ENCODE measurements around the gene GTPBP2.
"Not testable (repeated sequence)": the region's sequence is repeated elsewhere in the genome, so short reads cannot be mapped to it uniquely, and the experiment has no call there.

GTPBP2 gene

DNA sequence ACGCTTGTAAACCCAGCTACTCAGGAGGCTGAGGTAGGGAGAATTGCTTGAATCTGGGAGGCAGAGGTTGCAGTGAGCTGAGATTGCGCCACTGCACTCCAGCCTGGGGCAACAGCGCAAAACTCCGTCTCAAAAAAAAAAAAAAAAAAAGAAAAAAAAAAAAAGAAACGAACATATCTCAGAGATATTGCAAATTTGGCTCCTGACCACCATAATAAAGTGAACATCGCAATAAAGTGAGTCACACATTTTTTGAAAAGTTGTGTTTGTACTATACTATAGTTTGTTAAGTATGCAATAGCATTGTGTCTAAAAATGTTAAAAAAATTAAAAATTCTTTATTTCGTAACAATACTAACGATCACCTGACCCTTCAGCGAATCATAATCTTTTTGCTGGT lies 29.1 kb upstream of the GTPBP2 start:
- in situ Hi-C loops (cut with MboI; ENCODE audit: low sequenced_read_pairs) = no loop called here

DNA sequence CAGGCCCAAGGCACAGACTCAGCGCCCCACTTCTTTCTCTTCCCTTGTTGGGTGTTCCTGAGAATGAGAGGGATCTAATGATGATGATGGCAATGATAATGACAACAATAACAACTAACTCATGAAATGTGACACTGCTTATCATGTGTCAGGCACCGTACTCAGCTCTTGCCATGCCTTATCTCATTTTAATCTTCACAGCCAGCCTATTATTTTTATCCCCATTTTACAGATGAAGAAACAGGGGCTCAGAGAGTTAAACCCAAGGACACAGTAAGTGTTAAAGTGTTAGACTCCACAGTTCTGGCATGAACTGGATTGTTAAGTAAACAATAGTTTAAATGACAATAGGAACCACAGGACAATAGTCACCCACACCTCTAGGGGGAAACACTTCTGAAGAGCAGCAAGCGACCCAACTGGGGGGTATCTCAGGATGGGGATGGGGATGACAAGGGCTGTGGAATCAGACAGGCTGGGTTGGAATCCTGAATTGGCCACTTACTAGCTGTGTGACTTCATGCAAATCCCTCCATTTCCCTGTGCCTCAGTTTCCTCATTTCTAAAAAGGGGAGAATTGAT lies 28.2 kb upstream of the GTPBP2 start:
- in situ Hi-C loops (cut with MboI; ENCODE audit: low sequenced_read_pairs) = no loop called here

DNA sequence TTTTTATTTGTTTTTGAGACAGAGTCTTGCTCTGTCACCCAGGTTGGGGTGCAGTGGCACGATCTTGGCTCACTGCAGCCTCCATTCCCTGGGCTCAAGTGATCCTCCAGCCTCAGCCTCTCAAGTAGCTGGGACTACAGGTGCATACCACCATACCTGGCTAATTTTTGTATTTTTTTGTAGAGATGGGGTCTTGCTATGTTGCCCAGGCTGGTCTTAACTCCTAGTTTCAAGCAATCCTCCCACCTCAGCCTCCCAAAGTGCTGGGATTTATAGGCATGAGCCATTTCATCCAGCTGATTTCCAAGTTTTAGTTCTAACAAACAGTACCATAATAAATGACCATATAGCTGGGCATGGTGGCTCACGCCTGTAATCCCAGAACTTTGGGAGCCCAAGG lies 23.8 kb upstream of the GTPBP2 start:
- in situ Hi-C loops (cut with MboI; ENCODE audit: low sequenced_read_pairs) = not testable (repeated sequence)

DNA sequence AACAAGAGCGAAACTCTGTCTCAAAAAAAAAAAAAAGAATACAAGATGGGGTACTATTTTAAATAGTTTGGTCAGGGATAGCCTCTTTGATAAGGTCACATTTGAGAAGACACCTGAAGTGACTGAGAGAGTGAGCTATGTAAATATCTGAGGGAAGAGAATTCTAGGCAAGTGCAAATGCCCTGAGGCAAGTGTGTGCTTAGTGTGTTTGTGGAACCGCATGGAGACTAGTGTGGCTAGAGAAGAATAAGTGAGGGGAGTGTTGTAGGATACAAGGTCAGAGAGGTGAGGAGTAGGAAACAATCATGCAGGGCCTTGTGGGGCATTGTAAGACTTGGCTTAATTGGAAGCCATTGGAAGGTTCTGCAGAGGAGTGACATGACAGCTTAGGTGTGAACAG lies 19.2 kb upstream of the GTPBP2 start:
- in situ Hi-C loops (cut with MboI; ENCODE audit: low sequenced_read_pairs) = no loop called here

DNA sequence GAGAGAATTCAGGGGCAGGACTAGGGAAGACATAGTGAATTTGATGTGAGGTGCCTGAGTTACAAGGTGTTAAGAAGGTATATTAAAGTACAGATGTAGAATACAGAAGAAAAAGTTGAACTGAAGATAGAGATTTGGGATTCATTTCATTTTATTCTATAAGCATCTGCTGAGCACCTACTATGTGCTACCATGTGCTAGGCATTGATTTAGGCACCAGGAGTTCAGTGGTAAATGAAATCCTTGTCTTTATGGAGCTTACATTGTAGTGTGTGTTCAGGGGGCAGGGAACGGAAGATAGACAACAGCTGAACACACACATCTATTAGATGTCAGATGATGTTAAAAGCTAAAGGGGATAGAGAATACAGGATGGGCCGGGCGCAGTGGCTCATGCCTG lies 18.5 kb upstream of the GTPBP2 start:
- in situ Hi-C loops (cut with MboI; ENCODE audit: low sequenced_read_pairs) = no loop called here

DNA sequence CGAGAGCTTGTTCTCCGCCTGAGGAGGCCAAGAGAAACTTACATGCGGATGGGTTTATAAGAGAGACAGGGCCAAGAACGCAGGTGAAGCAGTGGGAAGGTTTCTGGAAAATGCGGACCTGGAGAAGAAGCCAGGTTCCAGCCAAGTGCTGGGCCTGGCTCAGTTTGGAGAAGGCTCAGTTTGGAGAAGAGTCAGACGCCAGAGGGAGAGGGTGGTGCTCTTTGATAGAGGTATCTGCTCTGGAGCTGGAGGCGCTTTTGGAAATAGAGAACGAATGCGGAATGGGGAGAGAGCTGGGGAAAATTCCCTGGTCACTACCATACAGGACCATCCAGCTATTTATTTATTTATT lies 16.5 kb upstream of the GTPBP2 start:
- in situ Hi-C loops (cut with MboI; ENCODE audit: low sequenced_read_pairs) = no loop called here

DNA sequence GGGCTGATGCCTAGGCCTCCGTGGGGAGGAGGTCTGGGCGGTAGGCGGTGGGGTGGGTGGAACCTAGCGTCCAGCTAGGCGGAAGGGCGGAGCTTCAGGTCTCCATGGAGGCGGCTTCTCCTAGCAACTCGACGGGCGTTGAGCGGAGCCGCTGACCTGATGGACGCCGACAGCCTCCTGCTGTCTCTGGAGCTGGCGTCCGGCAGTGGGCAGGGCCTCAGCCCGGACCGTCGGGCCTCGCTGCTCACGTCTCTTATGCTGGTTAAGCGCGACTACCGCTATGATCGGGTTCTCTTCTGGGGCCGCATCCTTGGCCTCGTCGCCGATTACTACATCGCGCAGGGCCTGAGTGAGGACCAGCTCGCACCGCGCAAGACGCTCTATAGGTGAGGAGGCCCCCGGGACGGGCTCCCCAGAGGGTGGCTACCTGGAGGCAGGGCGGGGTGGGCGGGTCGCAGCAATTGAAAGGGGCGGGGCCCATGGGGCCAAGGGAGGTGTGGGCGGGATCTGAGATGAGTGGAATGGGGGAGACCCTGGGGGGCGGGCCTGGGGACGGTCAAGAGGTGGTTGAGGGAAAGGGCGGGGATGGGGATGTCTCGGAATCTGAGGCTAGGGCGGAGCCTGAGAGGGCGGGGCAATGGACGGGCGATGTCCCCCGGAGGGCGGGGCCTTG lies 16.0 kb upstream of the GTPBP2 start, which contains the start of gene RSPH9:
TSS of gene RSPH9 (plus strand) at position 97 of the 673 bp plus-strand sequence. CDS start at position 160, 63 bp downstream.
- in situ Hi-C loops (cut with MboI; ENCODE audit: low sequenced_read_pairs) = no loop called here

DNA sequence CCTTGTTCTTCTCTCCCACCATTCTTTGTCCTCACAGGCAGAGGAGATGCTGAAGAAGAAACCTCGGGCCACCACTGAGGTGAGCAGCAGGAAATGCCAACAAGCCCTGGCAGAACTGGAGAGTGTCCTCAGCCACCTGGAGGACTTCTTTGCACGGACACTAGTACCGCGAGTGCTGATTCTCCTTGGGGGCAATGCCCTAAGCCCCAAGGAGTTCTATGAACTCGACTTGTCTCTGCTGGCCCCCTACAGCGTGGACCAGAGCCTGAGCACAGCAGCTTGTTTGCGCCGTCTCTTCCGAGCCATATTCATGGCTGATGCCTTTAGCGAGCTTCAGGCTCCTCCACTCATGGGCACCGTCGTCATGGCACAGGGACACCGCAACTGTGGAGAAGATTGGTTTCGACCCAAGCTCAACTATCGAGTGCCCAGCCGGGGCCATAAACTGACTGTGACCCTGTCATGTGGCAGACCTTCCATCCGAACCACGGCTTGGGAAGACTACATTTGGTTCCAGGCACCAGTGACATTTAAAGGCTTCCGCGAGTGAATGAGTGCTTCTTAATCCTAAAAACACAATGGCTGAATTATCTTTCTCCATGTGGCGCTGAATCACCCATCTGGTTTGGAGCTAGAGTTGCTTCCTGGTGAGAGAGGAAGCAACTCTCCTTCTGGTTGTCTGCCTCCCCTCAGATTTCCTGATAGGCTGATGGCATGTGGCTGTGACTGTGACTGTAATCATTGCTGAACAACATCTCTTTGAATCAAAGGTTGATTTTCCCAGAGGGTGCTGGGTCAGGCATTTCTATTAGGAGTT lies 11.1 kb upstream of the GTPBP2 start:
- in situ Hi-C loops (cut with MboI; ENCODE audit: low sequenced_read_pairs) = no loop called here

DNA sequence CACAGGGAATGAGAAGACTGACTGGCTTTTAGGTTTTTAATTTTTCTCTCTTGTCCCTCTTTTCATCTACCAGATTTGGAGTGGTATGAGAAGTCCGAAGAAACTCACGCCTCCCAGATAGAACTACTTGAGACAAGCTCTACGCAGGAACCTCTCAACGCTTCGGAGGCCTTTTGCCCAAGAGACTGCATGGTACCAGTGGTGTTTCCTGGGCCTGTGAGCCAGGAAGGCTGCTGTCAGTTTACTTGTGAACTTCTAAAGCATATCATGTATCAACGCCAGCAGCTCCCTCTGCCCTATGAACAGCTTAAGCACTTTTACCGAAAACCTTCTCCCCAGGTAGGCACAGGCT lies 7.2 kb upstream of the GTPBP2 start:
- in situ Hi-C loops (cut with MboI; ENCODE audit: low sequenced_read_pairs) = no loop called here

DNA sequence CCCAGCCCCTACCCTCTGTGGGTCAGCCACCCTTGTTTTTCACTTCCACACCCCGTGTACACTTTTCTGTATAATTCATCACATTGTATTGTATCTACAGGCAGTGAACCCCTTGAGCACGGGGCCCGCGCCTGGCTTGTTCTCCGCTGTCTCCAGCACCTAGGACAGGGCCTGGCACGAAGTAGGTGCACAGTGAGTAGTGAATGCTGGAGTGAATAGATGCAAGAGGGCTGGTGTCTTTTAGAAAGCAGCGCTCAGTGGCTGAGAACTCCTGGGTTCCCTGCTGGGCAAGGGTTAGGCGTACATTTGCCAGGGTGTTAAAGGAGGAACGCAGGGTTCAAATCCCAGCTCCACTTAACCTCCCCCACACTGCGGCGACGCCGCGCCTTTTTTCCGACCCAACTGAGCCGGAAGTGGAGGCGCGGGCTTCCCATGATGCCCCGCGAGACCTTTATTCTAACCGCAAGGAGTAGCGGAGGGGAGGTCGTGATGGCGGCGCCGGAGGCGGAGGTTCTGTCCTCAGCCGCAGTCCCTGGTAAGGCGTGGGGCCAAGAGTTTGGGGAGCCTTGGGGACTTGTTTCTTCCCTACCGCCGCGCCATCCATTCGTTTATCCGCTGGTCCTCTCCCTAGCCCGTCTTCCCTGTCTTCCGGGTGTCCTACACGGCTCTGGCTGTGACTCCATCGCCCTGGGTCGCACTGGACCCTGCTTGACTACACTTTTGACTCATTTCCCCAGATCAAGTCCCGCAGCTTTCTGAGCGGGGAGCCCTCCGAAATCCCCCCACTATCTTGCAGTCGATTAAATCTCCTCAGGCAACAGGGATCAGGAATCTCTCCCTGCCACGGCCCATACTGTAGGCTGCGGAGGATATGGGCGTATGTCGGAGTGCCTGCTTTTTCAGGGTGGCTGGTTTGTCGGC lies 6.6 kb upstream of the GTPBP2 start, which contains the start of gene MAD2L1BP:
TSS of gene MAD2L1BP (plus strand) at position 454 of the 921 bp plus-strand sequence. CDS start at position 490, 36 bp downstream.
- in situ Hi-C loops (cut with MboI; ENCODE audit: low sequenced_read_pairs) = no loop called here

DNA sequence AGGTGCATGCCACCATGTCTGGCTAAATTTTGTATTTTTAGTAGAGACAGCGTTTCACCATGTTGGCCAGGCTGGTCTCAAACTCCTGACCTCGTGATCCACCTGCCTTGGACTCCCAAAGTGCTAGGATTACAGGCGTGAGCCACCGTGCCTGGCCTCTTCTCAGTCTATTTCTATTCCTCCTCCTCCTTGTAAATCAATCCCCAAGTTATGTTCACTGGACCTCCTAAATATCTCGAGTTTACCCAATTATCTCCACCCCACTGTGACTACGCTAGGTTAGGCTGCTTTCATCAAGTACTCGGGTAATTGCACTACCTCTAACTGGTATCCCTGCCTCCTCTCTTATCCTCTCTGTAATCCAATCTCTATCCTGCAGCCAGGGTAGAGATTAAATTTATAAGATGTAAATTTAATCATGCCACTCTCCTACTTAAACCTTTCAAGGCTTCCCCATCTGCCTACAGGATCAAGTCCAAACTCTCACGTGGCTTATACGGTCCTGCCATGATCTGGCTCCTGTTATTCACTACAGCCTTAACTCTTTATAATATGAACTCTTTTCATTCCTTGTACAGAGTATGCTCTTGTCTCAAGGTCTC lies 5.7 kb upstream of the GTPBP2 start:
- in situ Hi-C loops (cut with MboI; ENCODE audit: low sequenced_read_pairs) = no loop called here

DNA sequence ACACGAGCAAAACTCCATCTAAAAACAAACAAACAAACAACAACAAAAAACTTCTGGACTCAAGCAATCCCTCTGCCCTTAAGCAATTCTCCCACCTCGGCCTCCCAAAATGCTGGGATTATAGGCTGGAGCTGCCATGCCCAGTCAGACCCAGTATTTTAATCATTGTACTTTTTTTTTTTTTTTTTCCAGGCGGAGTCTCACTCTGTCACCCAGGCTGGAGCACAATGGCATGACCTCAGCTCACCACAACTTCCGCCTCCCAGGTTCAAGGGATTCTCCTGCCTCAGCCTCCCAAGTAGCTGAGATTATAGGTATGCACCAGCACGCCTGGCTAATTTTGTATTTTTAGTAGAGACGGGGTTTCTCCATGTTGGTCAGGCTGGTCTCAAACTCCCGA lies 3.9 kb upstream of the GTPBP2 start:
- in situ Hi-C loops (cut with MboI; ENCODE audit: low sequenced_read_pairs) = not testable (repeated sequence)

DNA sequence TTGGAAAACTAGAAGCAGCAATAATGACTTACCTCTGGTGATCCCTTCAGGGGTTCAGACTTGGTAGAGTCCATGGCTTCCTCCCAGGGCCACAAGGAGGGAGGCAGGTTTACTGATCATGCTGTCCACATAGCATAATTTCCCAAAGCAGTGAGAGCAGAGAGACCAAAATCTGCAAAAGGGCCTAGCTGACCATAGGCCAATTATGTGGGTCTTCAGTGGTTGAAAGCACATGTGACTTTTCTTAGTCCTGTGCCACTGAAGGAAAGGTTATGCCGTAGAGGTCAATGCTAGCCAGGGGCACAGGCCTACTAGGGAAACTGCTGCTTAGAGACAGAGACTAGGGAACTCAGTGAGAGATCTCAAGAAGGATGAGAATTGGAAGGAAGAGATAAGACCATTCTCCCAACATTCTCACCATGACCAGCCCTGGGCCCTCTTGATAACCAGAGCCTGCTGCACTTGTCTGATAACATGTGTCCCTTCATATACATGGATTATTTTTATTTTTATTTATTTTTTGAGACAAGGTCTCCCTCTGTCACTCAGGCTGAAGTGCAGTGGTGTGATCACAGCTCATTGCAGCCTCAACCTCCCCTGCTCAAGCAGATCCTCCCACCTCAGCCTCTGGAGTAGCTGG lies 2.0 kb upstream of the GTPBP2 start:
- in situ Hi-C loops (cut with MboI; ENCODE audit: low sequenced_read_pairs) = no loop called here

DNA sequence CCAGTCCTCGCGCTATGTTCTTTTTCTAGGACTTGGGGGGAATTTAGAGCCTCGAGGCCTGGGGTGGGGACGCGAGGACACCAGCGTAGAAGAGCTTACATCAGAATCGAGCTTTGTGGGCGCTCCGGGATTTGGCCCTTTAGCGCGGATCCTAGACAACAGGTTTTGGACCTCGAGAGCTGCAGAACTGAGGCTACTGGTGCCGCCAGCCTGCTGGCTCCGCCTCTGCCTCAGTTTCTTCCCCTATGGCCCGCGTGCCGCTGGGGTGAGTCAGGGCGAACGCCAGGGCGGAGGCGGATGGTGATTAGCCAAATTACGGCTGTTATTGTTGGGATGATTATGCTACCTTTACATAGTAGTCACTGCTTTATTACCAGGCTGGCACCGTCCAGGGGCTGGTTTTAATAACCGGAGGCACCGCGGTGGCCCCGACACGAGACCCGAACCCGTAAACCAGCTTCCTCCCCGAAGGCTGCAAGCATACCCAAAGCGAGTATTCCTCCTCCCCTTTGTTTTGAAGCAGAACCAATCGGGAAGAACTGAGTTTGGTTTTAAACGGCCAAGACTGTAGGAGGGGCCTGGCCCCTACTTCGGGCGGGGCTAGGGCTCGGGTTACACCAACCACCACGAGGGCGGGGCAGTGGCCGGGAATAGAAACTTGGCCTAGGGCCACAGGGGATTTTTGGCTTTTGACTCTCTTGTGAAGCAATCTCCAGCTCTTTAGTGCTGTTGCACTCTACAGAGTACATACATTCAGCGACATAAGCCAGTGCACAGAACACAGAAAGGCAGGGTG lies 639 bp upstream of the GTPBP2 start:
- in situ Hi-C loops (cut with MboI; ENCODE audit: low sequenced_read_pairs) = no loop called here

DNA sequence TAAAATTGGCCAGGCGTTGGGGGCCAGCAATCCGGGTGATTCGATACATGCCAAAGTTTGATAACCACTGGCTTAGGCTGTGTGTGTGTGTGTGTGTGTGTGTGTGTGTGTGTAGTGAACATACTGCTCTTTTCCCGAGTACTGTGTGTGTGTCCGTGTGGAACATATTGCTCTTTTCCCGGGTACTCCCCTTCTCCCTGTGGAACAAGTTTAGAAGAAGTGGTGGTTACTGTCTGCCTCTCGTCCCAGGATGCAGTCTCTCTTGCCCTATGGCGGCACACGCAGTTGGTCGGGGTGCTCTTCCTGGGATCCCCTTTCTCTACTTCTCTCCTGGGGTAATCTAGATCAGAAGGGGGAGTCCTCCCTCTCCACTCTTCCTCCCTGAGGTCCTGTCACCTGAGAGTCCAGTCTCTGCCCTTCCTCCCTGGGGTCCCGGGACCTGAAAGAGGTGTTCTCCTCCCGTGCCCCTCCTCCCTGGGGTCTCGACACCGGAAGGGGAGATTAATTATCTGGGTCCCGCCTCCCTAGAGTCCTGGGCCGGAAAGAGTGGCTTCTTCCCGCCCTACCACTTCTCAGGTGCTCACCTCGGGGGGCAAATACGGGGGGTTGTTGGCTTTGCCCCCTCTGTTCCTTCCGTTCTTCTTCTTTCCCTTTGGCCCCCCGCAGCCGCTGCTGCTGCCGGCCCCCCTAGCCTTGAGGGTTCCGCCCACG lies 516 bp downstream of the GTPBP2 start:
- in situ Hi-C loops (cut with MboI; ENCODE audit: low sequenced_read_pairs) = no loop called here

DNA sequence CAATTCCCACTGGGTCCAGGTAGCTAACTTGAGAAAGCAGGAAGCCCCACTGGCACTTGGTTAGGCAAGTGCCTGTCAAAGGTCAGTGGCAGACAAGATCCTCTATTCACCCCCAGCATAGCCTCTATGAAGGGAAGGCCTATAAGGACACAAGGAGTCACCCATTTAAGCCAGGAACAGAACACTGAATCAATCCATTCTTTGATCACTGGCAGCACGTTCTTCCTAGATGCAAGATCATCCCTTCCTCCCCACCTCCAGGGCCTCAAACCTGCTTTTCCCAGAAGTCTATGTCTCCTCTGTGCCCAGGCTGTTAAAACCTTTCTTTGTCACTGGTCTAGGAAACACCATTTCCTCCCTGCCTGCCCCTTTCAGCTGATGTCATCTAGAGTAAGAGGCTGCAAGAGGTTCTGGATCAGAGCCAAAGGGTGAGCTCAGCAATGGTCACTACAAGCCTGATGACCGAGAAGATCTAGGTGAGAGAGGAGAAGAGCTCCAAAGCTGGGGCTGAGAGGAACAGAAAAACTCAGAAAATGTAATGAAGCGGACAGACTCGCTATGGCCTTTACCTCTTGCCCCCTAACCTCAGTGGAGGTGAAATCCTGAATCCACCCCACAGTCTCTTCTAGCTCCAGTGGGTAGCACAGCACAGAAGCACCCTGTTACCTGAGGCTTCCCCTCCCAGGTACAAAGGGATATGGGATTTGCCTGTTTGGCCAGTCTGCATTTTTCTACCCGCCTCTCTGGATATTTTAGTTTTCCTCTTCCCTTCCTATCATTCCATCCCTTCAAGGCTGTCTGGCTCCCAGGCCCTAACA lies 1.8 kb downstream of the GTPBP2 start:
- in situ Hi-C loops (cut with MboI; ENCODE audit: low sequenced_read_pairs) = no loop called here

DNA sequence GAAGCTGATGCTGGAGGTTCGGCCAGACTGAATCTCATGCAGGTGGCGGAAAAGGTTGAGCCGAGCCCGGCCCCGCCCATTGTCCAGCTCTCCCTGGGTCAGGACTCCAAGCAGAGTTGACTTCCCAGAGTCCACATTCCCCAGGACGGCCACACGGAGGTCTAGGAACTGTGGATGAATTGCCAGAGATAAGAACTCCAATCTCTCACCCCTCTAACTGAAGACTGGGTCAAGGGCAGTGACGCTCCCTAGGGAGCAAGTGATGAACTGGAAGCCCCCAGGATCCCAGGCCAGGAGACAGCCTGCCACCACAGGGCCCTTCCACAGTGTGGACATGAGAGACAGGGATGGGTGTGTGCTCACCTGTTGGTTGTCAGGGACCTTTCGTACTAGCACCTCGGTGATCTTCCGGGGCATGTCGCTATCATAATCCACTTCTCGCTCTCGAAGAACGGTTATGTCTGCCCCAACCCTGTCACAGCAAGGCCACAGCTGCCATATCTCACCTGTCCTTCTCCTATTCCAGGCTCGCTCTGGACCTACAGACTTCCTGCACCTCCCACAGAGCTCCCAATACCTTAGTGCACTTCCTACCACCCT lies 3.6 kb downstream of the GTPBP2 start:
- in situ Hi-C loops (cut with MboI; ENCODE audit: low sequenced_read_pairs) = no loop called here
